NCI-H1436 (cell line): ENCODE measurements around the gene SLC44A5.

Source experiments
- DNase-seq: peaks from one replicate; lab custom pipeline; 2025; lab: John Stamatoyannopoulos, UW

Gene SLC44A5

DNA sequence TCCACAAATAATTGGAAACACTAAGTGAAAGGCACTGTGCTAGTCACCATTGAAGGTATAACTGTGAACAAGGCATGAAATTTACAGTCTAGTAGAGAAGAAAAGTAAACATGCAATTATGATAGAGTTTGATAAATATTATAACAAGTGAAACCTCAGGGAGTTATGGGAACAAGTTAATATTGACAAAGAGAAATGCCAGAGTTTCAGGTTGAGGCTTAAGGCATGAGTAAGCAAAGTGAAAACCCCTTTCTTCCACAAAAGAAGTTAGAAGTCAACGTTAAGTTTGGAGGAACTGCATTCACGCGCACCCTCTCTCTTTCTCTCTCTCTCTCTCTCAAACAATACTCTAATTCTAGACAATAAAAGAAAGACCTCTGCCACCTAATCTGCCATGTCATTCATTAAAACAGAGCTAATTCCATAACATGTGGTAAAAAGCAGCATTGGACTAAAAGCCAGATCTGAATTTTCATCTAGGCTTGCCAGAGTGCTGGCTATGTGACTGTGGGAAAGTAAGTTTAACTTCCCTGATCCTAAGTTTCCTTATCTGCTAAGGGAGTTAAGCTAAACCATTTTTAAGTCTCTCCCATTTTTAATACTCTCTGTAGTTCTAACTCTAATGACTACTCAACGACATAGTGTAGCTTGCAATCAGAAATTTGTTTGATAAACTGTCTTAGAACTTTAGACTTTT lies 22.0 kb downstream of the SLC44A5 start:
- DNase-seq: no peak

DNA sequence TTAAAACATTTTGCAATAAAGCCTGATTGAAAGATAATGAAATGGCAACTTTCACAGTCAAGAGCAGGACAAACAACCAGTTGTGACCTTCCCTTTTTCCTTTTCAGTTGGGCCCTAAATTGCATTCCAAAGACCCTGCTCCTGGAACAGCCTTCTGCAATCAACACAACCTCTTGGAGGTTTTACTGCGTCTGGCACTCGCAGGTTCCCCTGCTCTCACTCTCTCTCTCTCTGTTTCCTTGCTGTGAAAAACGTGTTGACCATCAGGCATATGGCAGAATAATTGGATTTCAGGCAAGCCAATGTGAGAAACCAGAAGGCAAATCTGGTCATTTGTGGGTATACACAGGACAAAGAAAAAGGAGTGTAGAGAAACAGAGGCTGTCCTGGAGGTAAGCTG lies 23.2 kb downstream of the SLC44A5 start:
- DNase-seq: no peak

DNA sequence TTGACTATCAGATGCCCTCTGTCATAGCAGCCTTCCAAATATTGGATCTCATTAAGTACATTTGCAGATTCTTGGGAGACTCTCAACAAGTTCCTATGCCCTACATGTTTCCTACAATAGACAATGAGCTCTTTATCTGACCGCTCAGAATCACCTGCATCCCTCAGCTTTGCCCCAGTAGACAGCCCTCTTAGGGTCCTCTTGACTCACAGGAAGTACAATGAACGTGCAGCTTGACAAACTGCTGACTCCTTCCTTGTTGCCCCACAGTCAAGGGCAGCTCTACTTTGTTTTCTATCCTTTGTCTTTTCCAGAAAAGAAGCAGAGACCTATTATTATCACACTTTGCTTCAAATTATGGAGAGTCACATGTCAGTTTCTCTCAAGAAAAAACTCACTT lies 27.6 kb downstream of the SLC44A5 start:
- no peak for DNase-seq

- no peak for DNase-seq
Measured at GRCh38 chr1:75582725-75583261, 28.1 kb downstream of the SLC44A5 start.

GRCh38 chr1:75579046-75579445 lies 31.9 kb downstream of the SLC44A5 start:
- DNase-seq: no peak

- DNase-seq: no peak
Measured at GRCh38 chr1:75575837-75576236, 35.1 kb downstream of the SLC44A5 start.

DNA sequence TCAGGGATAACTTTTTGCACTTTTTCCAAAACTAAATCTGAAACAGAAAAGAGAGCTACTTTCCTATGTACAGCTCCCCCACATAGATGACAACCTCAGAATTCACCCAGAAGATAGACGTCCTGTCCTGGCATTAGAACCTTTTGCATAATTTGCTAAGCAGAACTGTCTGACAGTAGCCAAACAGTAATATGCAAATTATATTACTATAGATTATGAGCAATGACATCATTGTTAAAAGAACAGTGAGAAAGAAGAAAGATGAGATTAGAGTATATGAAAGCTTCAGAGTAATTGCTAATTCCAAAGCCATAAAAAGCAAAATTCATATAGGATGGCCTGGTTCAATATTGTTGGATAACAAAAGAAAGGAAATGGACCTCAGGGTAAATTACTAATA lies 43.7 kb downstream of the SLC44A5 start:
- DNase-seq: no peak

GRCh38 chr1:75559800-75560199 lies 51.1 kb downstream of the SLC44A5 start:
- DNase-seq: no peak

- DNase-seq: no peak
Measured at GRCh38 chr1:75559136-75559535, 51.8 kb downstream of the SLC44A5 start.

- no peak for DNase-seq
Measured at GRCh38 chr1:75554870-75555269, 56.0 kb downstream of the SLC44A5 start.

DNA sequence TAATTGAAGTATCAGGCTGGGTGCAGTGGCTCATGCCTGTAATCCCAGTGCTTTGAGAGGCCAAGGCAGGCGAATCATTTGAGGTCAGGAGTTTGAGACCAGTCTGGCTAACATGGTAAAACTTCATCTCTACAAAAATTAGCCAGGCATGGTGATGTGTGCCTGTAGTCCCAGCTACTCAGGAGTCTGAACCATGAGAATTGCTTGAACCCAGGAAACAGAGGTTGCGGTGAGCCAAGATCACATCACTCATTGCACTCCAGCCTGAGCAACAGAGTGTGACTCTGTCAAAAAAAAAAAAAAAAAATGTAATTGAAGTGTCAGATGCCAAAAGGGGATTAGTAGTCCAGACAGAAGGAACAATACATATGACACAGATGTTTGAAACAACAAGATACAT lies 56.7 kb downstream of the SLC44A5 start:
- DNase-seq: no peak

GRCh38 chr1:75550559-75550958 lies 60.4 kb downstream of the SLC44A5 start:
- DNase-seq: no peak

GRCh38 chr1:75548721-75549480 lies 62.0 kb downstream of the SLC44A5 start:
- DNase-seq: no peak

GRCh38 chr1:75543705-75544104 lies 67.2 kb downstream of the SLC44A5 start:
- no peak for DNase-seq

- no peak for DNase-seq
Measured at GRCh38 chr1:75542818-75543570, 67.9 kb downstream of the SLC44A5 start.

DNA sequence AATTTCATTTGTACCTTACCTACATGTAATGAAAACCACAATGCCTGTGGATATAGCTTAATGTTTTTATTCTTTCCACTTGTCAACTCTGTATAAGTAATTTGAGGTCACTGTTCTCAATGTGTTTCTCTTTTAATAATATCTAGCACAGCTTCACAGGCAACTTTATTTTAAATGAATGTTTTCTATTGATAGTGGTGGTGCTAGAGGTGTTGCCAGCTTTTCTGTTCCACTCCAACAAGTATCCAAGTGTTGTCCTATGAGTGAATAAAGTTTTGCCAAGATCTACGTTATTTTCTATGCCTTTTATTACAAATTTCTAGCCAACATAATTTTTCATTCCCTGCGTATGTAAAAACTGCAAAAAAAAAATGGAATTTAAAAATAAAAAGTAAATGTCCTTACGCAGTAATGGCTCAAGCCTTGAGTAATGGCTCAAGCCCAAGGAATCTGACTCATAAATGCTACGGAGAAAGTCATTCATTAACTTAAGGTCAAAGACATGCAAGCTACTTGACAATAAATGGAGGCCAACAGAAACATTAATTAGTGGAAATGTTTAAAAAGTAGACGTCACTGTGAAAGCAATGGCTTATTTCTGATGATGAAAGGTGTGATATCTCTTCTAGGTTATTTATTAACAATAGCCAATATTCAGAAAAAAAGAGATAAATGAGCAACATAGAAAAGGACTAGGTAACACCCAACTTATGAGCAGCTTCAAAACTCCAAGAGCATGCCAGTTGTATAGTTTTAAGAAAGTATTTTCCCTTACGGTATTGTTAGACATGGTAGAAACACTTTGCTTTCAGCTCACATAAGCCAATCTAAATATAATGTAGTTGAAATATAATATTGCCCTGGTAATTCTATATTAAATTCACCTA lies 71.4 kb downstream of the SLC44A5 start:
- no peak for DNase-seq

- DNase-seq: no peak
Measured at GRCh38 chr1:75533085-75533484, 77.8 kb downstream of the SLC44A5 start.

GRCh38 chr1:75531570-75531969 lies 79.3 kb downstream of the SLC44A5 start:
- no peak for DNase-seq

DNA sequence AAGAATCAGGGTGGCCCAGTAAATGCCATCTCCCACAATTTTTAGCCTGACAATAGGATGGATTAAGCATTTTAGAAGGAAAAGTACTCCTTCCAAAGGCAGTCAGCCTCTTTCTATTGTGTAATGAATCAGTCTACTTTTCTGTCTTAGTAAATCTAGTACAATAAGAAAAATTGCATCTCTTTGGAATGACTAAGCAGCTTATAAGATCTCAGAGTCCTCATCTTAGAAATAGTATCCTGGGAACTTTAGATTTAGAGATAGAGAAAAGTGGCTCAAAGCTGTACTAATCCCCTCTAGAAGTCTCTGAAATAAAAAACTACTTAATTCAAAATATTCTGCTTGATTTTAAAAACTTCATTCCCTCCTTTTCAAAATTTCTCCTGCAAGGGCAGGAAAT lies 81.4 kb downstream of the SLC44A5 start:
- DNase-seq: no peak

DNA sequence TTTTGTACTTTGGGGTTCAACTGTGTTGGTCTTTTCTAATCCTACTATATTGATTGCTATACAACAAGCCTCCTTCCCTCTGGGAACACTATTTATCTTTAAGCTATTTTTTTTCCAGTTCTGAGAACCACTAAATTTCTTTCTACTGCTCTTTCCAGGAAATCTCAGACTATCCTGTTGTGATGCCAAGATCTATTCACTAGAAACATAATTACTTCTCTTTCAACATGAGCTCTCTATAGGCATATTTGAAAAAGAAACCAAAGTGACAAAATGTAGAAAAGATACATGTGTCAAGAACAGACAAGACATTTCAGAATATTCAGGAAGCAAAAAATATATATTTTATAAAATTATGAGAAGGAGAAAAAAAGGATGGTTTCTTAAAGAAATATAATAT lies 82.9 kb downstream of the SLC44A5 start:
- DNase-seq: no peak

DNA sequence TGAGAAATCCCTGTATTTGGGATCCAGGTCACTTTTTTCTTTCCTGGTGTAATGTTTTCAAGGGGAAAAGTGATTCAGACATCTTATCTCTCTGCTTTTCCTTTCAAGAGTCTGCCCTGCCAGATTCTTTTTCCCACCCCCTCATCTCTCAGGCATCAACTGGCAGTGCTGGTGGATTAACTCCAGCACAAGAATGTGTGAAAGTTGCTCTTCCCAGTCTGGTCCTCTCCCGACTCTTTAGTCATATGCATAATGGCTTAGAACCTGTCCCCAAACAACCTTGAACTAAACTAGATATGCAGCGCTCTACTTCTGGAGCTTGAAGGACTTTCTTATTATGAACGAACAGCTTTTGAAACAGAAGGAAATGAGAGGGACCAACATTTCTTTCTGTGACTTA lies 88.5 kb downstream of the SLC44A5 start:
- no peak for DNase-seq

DNA sequence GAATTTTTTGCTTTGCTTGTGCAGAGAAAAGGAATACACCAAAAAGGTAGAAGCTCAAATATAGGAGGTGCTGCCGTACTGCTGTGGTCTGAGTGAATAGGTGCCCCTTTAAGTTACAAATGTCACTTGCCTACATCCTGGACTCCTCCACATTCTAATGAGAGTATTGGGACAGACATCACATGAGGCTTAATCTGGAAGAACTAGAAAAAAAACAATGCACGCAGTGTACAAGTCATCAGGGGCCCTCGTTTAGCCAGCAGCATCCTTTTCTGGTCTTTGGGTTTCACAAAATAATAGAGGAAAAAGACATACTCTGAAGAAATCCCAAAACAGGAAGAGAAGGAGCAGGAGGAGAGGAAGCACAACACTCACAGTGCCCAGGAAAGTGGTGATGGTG lies 89.3 kb downstream of the SLC44A5 start:
- no peak for DNase-seq
